ENCODE results near the gene ETV5. TPM values are rescaled to one million over a fixed set of nuclear protein-coding genes. Genes with fewer than 3 reads are reported as not detected.
A peak's percentile ranks its signal among the peaks of the same experiment; 100 is the strongest.

The ETV5 gene
- polyA plus RNA-seq, 1 experiment = 24.1 TPM

DNA sequence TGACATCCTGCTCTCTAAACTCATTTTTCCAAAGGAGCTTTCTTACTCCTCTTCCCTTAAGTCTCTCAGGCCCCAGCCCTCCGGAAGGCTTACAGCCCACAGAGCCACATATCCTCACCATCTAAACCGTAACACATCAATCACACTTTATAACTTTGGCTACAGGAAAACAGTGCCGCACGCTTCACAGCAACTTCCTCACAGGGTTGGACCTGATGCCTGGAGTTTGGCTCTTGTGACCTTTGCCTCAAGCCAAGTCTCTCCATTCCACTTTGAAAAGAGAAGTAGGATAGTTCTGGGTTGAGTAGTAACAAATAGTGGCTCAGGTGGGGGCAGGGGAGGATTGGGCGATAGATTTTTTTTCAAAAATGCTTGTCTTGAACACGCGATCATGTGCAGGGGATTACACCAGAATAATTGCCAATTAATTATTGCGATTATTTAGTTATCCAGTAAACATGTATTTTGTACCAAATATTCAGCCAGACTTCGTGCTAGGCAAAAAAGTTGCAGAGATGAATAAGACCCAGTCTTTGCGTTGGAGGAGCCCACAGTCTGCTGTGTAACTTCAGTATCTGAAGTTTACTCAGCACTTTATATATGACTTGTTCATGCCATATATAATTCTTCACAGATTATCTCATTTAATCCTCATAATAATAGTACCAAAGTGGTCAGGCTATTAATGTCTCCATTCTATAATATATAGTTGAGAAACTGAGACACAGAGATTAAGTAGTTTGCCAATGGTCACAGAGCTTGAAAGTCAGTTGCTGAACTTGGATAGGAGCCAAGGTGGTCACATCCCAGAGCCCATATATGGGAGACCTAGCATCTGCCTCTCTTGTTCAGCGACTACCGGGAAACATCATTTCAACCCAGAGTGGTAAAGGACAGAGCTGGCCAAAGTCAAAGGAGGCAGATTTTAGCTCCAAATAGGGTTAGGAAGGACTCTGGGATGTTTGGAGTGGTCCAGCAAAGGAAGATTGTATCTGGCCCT lies 2.4 kb upstream of the ETV5 start:
- H3K36me3 ChIP-seq (ENCODE audit: control insufficient read depth, insufficient read depth, low read length) = no peaks in the 10 kb centered on the region
- ChIA-PET CTCF (no interaction called here), POLR2A (no interaction called here)
- H3K4me3 ChIP-seq (ENCODE audit: low read depth, low read length) = no peak overlapping the region
- no peak for DNase-seq (ENCODE audit: low read depth)
- H3K27me3 ChIP-seq (ENCODE audit: control insufficient read depth, insufficient read depth, low read length) = peaks cover 12% of the 10 kb centered on the region
- TF ChIP-seq, protein P1, sequence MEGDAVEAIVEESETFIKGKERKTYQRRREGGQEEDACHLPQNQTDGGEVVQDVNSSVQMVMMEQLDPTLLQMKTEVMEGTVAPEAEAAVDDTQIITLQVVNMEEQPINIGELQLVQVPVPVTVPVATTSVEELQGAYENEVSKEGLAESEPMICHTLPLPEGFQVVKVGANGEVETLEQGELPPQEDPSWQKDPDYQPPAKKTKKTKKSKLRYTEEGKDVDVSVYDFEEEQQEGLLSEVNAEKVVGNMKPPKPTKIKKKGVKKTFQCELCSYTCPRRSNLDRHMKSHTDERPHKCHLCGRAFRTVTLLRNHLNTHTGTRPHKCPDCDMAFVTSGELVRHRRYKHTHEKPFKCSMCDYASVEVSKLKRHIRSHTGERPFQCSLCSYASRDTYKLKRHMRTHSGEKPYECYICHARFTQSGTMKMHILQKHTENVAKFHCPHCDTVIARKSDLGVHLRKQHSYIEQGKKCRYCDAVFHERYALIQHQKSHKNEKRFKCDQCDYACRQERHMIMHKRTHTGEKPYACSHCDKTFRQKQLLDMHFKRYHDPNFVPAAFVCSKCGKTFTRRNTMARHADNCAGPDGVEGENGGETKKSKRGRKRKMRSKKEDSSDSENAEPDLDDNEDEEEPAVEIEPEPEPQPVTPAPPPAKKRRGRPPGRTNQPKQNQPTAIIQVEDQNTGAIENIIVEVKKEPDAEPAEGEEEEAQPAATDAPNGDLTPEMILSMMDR (IDR thresholded peaks at IDR 0.05; ENCODE audit: insufficient read depth, low read depth, low read length) = no peak

DNA sequence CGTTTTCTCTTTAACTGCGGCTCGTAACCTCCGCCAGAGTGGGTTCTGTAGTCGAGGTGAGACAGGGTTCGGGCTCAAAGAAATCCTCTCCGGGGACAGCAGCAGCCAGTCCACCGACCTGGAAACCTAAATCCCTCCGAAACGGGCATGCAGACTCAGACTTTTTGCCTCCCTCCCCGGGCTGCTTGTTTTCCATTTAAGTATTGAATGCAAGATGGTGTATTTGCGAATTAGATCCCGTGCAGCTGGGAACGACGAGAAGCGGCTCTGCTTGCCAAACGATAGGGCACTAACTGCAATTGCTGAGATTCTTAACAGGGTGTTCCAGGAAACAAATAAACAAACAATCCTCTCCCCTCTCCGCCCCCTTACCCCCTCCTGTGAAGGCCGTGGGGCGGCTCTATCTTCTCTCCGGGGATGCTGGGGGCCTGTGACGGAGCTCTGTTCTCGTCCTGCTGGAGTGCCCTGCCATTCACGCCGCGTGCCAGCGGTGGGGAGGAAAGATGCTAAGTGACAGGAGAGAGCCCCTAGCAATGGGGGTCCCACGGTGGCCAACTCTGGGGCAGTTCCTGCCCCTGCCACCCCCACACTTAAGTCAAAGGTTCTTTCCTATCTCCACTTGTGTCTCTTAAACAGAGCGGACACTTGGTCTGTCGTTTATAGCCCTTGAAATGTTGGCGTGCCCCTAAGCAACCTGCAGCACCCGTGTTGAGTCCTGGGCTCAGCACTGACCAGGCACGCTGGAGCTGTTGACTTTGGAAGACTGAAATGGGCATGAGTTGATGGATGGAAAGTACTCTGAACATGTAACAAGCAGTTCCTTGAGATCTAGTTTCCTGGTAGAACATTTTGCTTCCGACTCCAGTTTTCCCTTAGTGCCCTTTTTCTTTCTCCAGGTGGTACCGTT lies 1.3 kb upstream of the ETV5 start:
- H3K27me3 ChIP-seq (ENCODE audit: control insufficient read depth, insufficient read depth, low read length) = peaks cover 9% of the 10 kb centered on the region
- no peak for DNase-seq (ENCODE audit: low read depth)
- TF ChIP-seq, protein P1 (IDR thresholded peaks at IDR 0.05; ENCODE audit: insufficient read depth, low read depth, low read length) = no peak
- peak overlapping the region; percentile 44 for H3K4me3 ChIP-seq (ENCODE audit: low read depth, low read length)
- 0 out of 2 replicates have a peak, but pooled peaks cover 1% of the 10 kb centered on the region for H3K36me3 ChIP-seq (ENCODE audit: control insufficient read depth, insufficient read depth, low read length)
- ChIA-PET CTCF (interaction anchor here (0.8 to 1.7 kb wide), 3 partner anchors 11 to 149 kb away, joined by 3 to 4 read pairs (median 3); no protein-coding TSS in a partner anchor), POLR2A (no interaction called here)

DNA sequence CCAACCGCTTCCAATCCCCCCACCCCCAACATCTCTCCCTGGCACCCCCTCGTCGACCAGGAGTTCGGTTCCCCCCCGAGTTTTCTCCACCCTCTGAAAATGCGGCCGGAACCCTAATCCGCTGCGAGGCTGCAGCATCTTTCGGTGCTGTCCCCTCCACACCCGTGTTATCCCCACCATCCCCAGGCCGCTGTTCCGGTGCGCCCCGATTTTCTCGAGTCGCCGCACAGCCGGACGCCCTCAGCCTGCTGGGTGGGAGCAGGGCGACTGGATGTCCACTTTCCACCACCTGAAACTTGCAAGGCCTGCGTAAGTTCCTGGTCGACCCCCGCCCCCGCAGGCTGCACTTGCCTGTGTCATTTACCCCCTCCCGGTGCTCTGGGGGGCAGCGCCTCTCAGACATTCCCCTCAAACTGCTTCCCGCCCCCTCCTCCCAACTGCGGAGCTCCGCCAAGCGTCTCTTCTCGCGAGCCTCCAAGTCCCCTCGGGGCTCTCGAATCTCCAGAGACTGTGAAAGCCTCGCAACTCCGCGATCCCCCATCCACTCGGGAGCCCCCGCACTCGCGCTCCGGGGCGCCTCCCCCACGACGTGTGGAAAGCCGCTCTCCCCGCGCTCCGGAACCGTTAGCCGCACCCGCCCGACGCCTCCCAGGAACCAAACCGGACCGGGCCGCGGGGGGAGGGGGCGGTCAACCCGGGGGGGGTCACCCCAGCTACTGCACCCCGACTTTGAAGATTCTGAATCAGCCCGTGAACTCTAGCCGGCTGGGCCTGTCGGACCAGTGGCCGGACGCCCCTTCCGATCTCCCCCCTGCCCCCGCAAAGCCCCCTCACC lies 566 bp downstream of the ETV5 start:
- ChIA-PET CTCF (interaction anchor here (1.0 to 1.7 kb wide), 2 partner anchors 125 to 151 kb away, joined by 3 to 4 read pairs; no protein-coding TSS in a partner anchor), POLR2A (interaction anchor here (0.6 kb wide), 1 partner anchor 24 kb away, joined by 4 read pairs; no protein-coding TSS in a partner anchor)
- H3K27me3 ChIP-seq (ENCODE audit: control insufficient read depth, insufficient read depth, low read length) = peaks cover 6% of the 10 kb centered on the region; the same call in 1 of the 2 replicates
- peak overlapping the region; percentile 96 for H3K4me3 ChIP-seq (ENCODE audit: low read depth, low read length)
- 0 out of 2 replicates have a peak, but pooled peaks cover 1% of the 10 kb centered on the region for H3K36me3 ChIP-seq (ENCODE audit: control insufficient read depth, insufficient read depth, low read length)
- no peak for DNase-seq (ENCODE audit: low read depth)
- TF ChIP-seq, protein P1 (IDR thresholded peaks at IDR 0.05; ENCODE audit: insufficient read depth, low read depth, low read length) = 0 out of 2 replicates have a peak, but pooled peaks have one; percentile 1

DNA sequence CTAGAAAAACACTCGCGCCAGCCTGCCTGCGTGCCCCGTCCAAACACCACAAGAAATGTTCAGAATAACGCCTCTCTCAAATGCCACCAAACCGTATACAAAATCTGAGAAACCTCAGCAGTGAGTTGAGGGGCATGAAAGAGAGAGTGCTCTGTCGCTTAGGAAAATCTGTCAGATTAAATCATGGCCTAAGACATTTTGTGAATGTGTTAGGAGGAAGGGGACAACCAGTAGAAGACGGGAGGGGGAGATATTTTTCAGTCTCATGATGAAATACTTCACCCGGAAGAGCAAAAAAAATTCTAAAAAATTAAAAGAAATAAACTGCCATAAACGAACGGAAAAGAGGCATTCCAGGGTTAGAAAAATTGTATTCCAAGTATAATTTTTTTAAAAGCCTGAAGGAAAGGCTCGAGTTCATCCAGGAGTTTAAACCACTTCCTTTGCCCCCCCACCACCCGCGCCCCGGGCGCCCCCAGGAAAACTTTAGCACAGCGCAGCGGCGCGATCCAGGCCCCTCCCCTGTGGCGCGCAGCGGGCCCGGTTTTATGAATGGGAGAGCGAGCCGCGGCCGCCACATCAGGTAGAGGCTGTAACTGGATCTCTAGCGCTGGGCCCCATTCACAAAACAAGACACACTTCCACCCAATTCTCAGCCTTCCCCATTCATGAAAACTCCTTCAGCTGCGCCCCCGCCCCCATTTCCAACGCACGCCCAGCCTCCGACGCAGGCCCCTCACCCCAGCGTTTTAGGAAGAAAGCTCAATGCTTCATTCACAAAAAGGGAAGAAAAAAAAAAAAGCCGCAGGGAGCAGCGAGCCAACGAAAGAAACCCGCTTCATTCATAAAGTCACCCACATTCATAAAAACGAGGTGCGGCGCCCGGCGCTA lies 1.4 kb downstream of the ETV5 start:
- POLR2A ChIA-PET = interaction anchor here (0.6 kb wide), 2 partner anchors 13 to 676 kb away, joined by 5 to 7 read pairs; partner anchors contain the start of gene EIF4A2
- TF ChIP-seq, protein P1 (IDR thresholded peaks at IDR 0.05; ENCODE audit: insufficient read depth, low read depth, low read length) = no peak
- peak overlapping the region; percentile 96 for H3K4me3 ChIP-seq (ENCODE audit: low read depth, low read length)
- peaks cover 6% of the 10 kb centered on the region; the same call in 1 of the 2 replicates for H3K27me3 ChIP-seq (ENCODE audit: control insufficient read depth, insufficient read depth, low read length)
- H3K36me3 ChIP-seq (ENCODE audit: control insufficient read depth, insufficient read depth, low read length) = peaks cover 2% of the 10 kb centered on the region; the same call in 1 of the 2 replicates
- CTCF ChIA-PET = no interaction called here
- no peak for DNase-seq (ENCODE audit: low read depth)

All from BJ (cell line).